Tibial nerve (tissue), 4 donors: ENCODE measurements around the gene MED14. TPM values are rescaled to one million over a fixed set of nuclear protein-coding genes. Genes with fewer than 3 reads are reported as not detected.

Experiments used
- DNase-seq, 2 donors: peaks; one replicate each; pipeline ENCODE4 v3.0.0-alpha.2; 2019; ENCODE audit warnings: low spot score in 2 of 2
- H3K27ac ChIP-seq, 4 donors: fragments of 200-600 bp; sonication (generic) in 3 of 4; one replicate each; pipeline ENCODE4 v1.5.1; 2017 to 2019; ENCODE audit warnings: mild to moderate bottlenecking in 1 of 4
- H3K27me3 ChIP-seq, 2 donors: fragments of 200-600 bp; sonication (generic) in 1 of 2; one replicate each; pipeline versions ENCODE4 v1.5.1 to v1.6.0; 2017 to 2019
- H3K36me3 ChIP-seq, 3 donors: fragments of 200-600 bp; sonication (generic); one replicate each; pipeline ENCODE4 v1.5.1; 2018 to 2019
- H3K4me1 ChIP-seq, 4 donors: fragments of 200-600 bp; sonication (generic) in 3 of 4; one replicate each; pipeline ENCODE4 v1.5.1; 2017 to 2019
- H3K4me3 ChIP-seq, 4 donors: fragments of 200-600 bp; sonication (generic) in 3 of 4; one replicate each; pipeline ENCODE4 v1.5.1; 2017 to 2019; ENCODE audit warnings: mild to moderate bottlenecking in 1 of 4, moderate library complexity in 1 of 4
- H3K9me3 ChIP-seq, 4 donors: fragments of 200-600 bp; sonication (generic) in 3 of 4; one replicate each; pipeline ENCODE4 v1.5.1; 2017 to 2019
- EP300 ChIP-seq, 2 donors: sonication (generic); formaldehyde crosslinking; IDR thresholded peaks; one replicate each; pipeline ENCODE4 v1.6.1; 2017; ENCODE audit warnings: antibody characterized with exemption in 2 of 2, mild to moderate bottlenecking in 1 of 2
- POLR2A ChIP-seq, 2 donors: fragments of 450-650 bp; IDR thresholded peaks; one replicate each; pipeline ENCODE4 v1.6.1; 2017; ENCODE audit warnings: antibody characterized with exemption in 2 of 2, mild to moderate bottlenecking in 2 of 2, moderate library complexity in 2 of 2
- WGBS, 2 donors: methylation state at CpG; one replicate each; pipeline ENCODE4 v1.1.5; 2018; 5-methylcytosine and 5-hydroxymethylcytosine counted together
- total RNA-seq, 4 donors: library from RNA; depleted of rRNA; stranded (reverse); fragments of >200 nt; gene quantifications; one replicate each; pipeline ENCODE4 v1.1.0, GENCODE V29; 2016
- TF ChIP-seq, protein P1 (sequence below), 5 experiments: fragments of 200-600 bp in 3 of 5; fragments of 450-650 bp in 2 of 5; sonication (generic) in 3 of 5; IDR thresholded peaks; one replicate each; pipeline ENCODE4 v1.5.1; 2016 to 2019; ENCODE audit warnings: antibody characterized with exemption in 5 of 5, mild to moderate bottlenecking in 3 of 5, moderate library complexity in 2 of 5

MED14 gene
- total RNA-seq, 4 donors from 2014 or later: 32.7 to 58.2 (median 40.8) TPM

DNA sequence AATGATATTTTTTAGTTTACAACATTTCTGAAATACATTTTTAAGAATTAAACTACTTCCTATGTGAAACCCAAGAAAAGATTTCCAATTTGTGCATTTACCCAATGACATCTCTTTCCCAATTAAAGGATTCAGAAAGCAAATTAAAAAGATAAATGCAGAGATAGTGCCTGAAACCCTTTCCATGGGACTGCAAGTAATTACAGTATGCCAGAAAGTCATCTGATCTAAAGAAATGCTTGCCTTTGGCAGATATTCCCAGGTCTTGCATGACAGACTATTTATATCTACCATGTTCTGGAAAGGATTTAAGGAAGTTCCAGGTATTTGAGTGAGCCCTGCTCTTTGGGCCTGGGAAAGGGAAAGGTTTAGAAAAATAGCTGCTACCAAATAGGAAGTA is 46.4 kb downstream of the MED14 start:
- no peaks in the 10 kb centered on the region for H3K9me3 ChIP-seq
- no peaks in the 10 kb centered on the region for H3K27me3 ChIP-seq
- no peak overlapping the region for H3K27ac ChIP-seq
- DNase-seq: no peak
- H3K36me3 ChIP-seq: peaks cover 0 to 20% (median 0%) of the 10 kb centered on the region in 3 donors
- no peak for TF ChIP-seq EP300 (IDR thresholded peaks at IDR 0.05)
- no peaks in the 10 kb centered on the region for H3K4me1 ChIP-seq
- no peak overlapping the region for H3K4me3 ChIP-seq

DNA sequence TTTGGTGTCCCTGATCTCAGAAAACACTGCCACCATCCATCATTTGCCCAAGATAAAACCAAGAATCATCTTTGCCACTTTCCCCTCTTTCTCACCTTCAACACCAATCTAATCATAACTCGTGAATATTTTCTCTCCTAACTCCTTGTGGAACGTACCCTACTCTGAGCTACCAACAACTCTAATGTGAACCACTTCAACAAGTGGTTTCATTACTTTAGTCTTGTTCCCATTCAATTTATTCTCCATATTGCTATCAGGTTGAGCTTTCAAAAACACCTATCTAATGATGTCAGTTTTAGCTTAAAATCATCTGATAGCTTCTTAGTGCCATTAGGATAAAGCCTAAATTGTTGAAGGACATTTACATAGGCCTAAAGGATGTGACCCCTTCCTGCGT is 48.2 kb downstream of the MED14 start:
- H3K9me3 ChIP-seq: no peaks in the 10 kb centered on the region

DNA sequence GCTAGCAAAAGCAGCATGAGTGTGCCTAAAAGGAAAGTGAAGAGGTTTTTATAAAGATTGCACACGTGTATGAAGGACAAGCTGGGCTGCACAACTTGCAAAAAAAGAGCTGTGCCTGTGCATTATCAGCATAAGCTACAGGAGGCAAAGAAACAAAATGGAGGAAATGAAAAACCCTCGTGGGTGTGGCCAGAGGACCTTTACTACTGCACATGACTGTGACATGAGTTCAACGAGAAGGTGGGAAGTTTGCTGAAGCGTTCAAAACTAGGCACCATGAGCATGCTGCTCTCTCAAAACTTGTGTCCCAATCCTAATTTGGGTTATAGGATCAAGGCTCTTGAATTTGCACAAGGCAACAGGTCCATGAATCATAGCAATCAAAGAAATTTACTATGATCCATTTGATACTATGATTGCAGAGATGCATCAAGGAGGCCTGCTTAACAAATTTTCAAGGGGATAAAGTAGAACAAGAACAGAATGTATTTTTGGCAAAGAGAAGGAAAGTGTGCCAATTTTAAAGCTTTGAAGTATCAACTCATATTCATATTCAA is 49.9 kb downstream of the MED14 start:
- H3K4me1 ChIP-seq: no peaks in the 10 kb centered on the region
- no peaks in the 10 kb centered on the region for H3K9me3 ChIP-seq
- H3K4me3 ChIP-seq: no peak overlapping the region
- H3K36me3 ChIP-seq: peaks cover 0 to 17% (median 0%) of the 10 kb centered on the region in 3 donors
- no peaks in the 10 kb centered on the region for H3K27me3 ChIP-seq
- TF ChIP-seq, protein P1, sequence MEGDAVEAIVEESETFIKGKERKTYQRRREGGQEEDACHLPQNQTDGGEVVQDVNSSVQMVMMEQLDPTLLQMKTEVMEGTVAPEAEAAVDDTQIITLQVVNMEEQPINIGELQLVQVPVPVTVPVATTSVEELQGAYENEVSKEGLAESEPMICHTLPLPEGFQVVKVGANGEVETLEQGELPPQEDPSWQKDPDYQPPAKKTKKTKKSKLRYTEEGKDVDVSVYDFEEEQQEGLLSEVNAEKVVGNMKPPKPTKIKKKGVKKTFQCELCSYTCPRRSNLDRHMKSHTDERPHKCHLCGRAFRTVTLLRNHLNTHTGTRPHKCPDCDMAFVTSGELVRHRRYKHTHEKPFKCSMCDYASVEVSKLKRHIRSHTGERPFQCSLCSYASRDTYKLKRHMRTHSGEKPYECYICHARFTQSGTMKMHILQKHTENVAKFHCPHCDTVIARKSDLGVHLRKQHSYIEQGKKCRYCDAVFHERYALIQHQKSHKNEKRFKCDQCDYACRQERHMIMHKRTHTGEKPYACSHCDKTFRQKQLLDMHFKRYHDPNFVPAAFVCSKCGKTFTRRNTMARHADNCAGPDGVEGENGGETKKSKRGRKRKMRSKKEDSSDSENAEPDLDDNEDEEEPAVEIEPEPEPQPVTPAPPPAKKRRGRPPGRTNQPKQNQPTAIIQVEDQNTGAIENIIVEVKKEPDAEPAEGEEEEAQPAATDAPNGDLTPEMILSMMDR (IDR thresholded peaks at IDR 0.05): no peak
- TF ChIP-seq POLR2A (IDR thresholded peaks at IDR 0.05): no peak
- TF ChIP-seq EP300 (IDR thresholded peaks at IDR 0.05): no peak
- DNase-seq: no peak
- no peak overlapping the region for H3K27ac ChIP-seq
- WGBS, 2 donors: 50% methylated on average over 4 of the region's 4 CpGs

More for the DNA sequence above, 48.2 kb downstream of the MED14 start:
- peaks cover 0 to 20% (median 0%) of the 10 kb centered on the region in 3 donors for H3K36me3 ChIP-seq
- no peaks in the 10 kb centered on the region for H3K27me3 ChIP-seq
- no peak overlapping the region for H3K4me3 ChIP-seq
- no peak overlapping the region for H3K27ac ChIP-seq
- H3K4me1 ChIP-seq: no peaks in the 10 kb centered on the region
- WGBS, 2 donors: 86 to 98% methylated on average over 3 of the region's 3 CpGs
- no peak for DNase-seq
- TF ChIP-seq, protein P1 (IDR thresholded peaks at IDR 0.05): no peak
- TF ChIP-seq EP300 (IDR thresholded peaks at IDR 0.05): no peak
- no peak for TF ChIP-seq POLR2A (IDR thresholded peaks at IDR 0.05)

DNA sequence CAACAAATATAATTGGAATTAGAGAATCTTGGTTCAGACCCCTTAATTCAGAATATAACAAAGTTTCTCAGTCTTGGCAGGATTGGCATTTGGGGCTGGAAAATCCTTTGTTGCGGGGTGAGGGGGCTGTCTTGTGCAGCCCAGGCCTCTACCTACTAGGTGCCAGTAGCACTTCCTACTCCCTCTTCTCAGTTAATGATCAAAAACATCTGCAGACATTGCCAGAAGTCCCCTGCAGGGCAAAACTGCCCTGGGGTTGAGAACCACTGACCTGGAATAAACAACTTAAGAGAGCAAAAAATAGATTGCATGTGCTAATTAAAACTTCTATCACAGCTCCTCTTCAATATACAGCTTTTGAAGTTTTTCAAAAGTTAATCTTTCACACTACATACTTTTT is 51.2 kb downstream of the MED14 start:
- Histone ChIP-seq H3K4me1 (no peaks in the 10 kb centered on the region), H3K36me3 (peaks cover 0 to 23% (median 0%) of the 10 kb centered on the region in 3 donors), H3K4me3 (no peak overlapping the region), H3K9me3 (no peaks in the 10 kb centered on the region), H3K27ac (no peak overlapping the region), H3K27me3 (no peaks in the 10 kb centered on the region)
- no peak for DNase-seq
- TF ChIP-seq POLR2A (IDR thresholded peaks at IDR 0.05): no peak
- no peak for TF ChIP-seq EP300 (IDR thresholded peaks at IDR 0.05)
- TF ChIP-seq, protein P1 (IDR thresholded peaks at IDR 0.05): no peak
- WGBS, 2 donors: 87 to 88% methylated on average over 1 of the region's 1 CpG

DNA sequence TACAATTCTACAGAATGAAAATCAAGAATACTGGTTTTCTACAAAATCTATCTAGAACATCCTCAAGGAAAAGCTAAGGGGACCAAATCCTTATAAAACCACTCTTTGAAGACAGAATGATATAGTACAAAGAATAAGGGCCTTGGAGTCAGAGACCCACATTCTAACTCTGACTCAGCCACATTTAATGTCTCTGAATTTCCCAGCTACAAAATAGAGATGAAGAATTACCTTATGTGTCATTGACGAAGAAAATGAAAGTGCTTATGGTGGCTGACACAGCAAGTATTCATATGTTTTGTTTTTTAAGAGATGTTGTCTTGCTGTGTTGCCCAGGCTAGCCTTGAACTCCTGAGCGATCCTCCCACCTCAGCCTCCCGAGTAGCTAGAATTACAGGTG is 52.1 kb downstream of the MED14 start:
- 90% methylated on average over 3 of the region's 3 CpGs for WGBS, 2 donors
- H3K27ac ChIP-seq: no peak overlapping the region
- no peak overlapping the region for H3K4me3 ChIP-seq
- no peak for DNase-seq
- H3K27me3 ChIP-seq: peaks cover 0 to 4% of the 10 kb centered on the region in 2 donors
- no peaks in the 10 kb centered on the region for H3K9me3 ChIP-seq
- H3K36me3 ChIP-seq: peaks cover 0 to 22% (median 0%) of the 10 kb centered on the region in 3 donors
- H3K4me1 ChIP-seq: no peaks in the 10 kb centered on the region
- no peak for TF ChIP-seq EP300 (IDR thresholded peaks at IDR 0.05)
- no peak for TF ChIP-seq POLR2A (IDR thresholded peaks at IDR 0.05)
- TF ChIP-seq, protein P1 (IDR thresholded peaks at IDR 0.05): no peak
